ENCODE measurements around the gene IL18R1.

IL18R1 gene

GRCh38 chr2:102355526-102356380, at the start of gene IL18R1:
Gene IL18R1, plus strand, starts transcription at chr2:102355796. Its CDS starts 6,865 bp downstream, at chr2:102362661.
- H3K27ac ChIP-seq (ENCODE audit: low read depth, low read length) = no peak within 1 kb of the TSS
- H3K4me3 ChIP-seq (ENCODE audit: insufficient read depth, low read length, poor library complexity, severe bottlenecking) = peak within 1 kb of the TSS; percentile 44
- H3K36me3 ChIP-seq (ENCODE audit: low read length) = no peaks in the 10 kb centered on the region
- no peaks in the 10 kb centered on the region for H3K9me3 ChIP-seq (ENCODE audit: insufficient read depth, low read length)
- H3K9me2 ChIP-seq (replicated peaks; ENCODE audit: insufficient read depth, low read length) = no peaks in the 10 kb centered on the region
- no peaks in the 10 kb centered on the region for H3K27me3 ChIP-seq (ENCODE audit: low read length)
- no peaks in the 10 kb centered on the region for H4K20me1 ChIP-seq (ENCODE audit: low read depth, low read length)
- H2AFZ ChIP-seq (ENCODE audit: low read depth, low read length, severe bottlenecking) = peak within 1 kb of the TSS; percentile 81
- H3K9ac ChIP-seq (ENCODE audit: low read length) = peak within 1 kb of the TSS; percentile 50
- TF ChIP-seq CTCF (IDR thresholded peaks at IDR 0.05; ENCODE audit: insufficient read depth, low read length, poor library complexity, severe bottlenecking) = peak; percentile 86
- 0 out of 2 replicates have a peak, but pooled peaks have one; percentile 84 for TF ChIP-seq EZH2phosphoT487 (conservative IDR thresholded peaks at IDR 0.05; ENCODE audit: low read length)
- no peaks in the 10 kb centered on the region for H3F3A ChIP-seq (ENCODE audit: insufficient read depth)
- H3K4me2 ChIP-seq (ENCODE audit: low read depth, low read length, poor library complexity, severe bottlenecking) = peak within 1 kb of the TSS; percentile 54
- H3K79me2 ChIP-seq (ENCODE audit: insufficient read depth, low read length) = no peaks in the 10 kb centered on the region

GRCh38 chr2:102306125-102306524, 49.5 kb upstream of the IL18R1 start:
- no peak overlapping the region for H3K4me2 ChIP-seq (ENCODE audit: low read depth, low read length, poor library complexity, severe bottlenecking)
- no peak overlapping the region for H3K9ac ChIP-seq (ENCODE audit: low read length)
- no peak for TF ChIP-seq EZH2phosphoT487 (conservative IDR thresholded peaks at IDR 0.05; ENCODE audit: low read length)
- TF ChIP-seq CTCF (IDR thresholded peaks at IDR 0.05; ENCODE audit: insufficient read depth, low read length, poor library complexity, severe bottlenecking) = no peak
- H3F3A ChIP-seq (ENCODE audit: insufficient read depth) = no peaks in the 10 kb centered on the region
- no peak overlapping the region for H2AFZ ChIP-seq (ENCODE audit: low read depth, low read length, severe bottlenecking)
- no peaks in the 10 kb centered on the region for H3K27me3 ChIP-seq (ENCODE audit: low read length)
- H3K79me2 ChIP-seq (ENCODE audit: insufficient read depth, low read length) = no peaks in the 10 kb centered on the region
- H3K9me2 ChIP-seq (replicated peaks; ENCODE audit: insufficient read depth, low read length) = no peaks in the 10 kb centered on the region
- no peaks in the 10 kb centered on the region for H3K36me3 ChIP-seq (ENCODE audit: low read length)
- no peak overlapping the region for H3K4me3 ChIP-seq (ENCODE audit: insufficient read depth, low read length, poor library complexity, severe bottlenecking)
- H3K9me3 ChIP-seq (ENCODE audit: insufficient read depth, low read length) = no peaks in the 10 kb centered on the region
- no peak overlapping the region for H3K27ac ChIP-seq (ENCODE audit: low read depth, low read length)
- H4K20me1 ChIP-seq (ENCODE audit: low read depth, low read length) = no peaks in the 10 kb centered on the region

- Histone ChIP-seq H2AFZ (ENCODE audit: low read depth, low read length, severe bottlenecking) (no peak within 1 kb of the TSS), H3K9ac (ENCODE audit: low read length) (no peak within 1 kb of the TSS)
Observed at GRCh38 chr2:102310964-102311640, 44.5 kb upstream of the IL18R1 start, which contains the start of gene IL1RL1. Gene IL1RL1, plus strand, starts transcription at chr2:102311563. Its CDS starts 26,702 bp downstream, at chr2:102338265.

More at GRCh38 chr2:102310964-102311640, 44.5 kb upstream of the IL18R1 start, which contains the start of gene IL1RL1:
- Histone ChIP-seq H3K27me3 (ENCODE audit: low read length) (no peaks in the 10 kb centered on the region), H3F3A (ENCODE audit: insufficient read depth) (no peaks in the 10 kb centered on the region), H3K27ac (ENCODE audit: low read depth, low read length) (no peak within 1 kb of the TSS), H3K79me2 (ENCODE audit: insufficient read depth, low read length) (no peaks in the 10 kb centered on the region), H3K9me2 (replicated peaks; ENCODE audit: insufficient read depth, low read length) (no peaks in the 10 kb centered on the region), H4K20me1 (ENCODE audit: low read depth, low read length) (no peaks in the 10 kb centered on the region), H3K9me3 (ENCODE audit: insufficient read depth, low read length) (no peaks in the 10 kb centered on the region), H3K4me2 (ENCODE audit: low read depth, low read length, poor library complexity, severe bottlenecking) (no peak within 1 kb of the TSS), H3K36me3 (ENCODE audit: low read length) (no peaks in the 10 kb centered on the region), H3K4me3 (ENCODE audit: insufficient read depth, low read length, poor library complexity, severe bottlenecking) (no peak within 1 kb of the TSS)
- TF ChIP-seq CTCF (IDR thresholded peaks at IDR 0.05; ENCODE audit: insufficient read depth, low read length, poor library complexity, severe bottlenecking) = no peak
- TF ChIP-seq EZH2phosphoT487 (conservative IDR thresholded peaks at IDR 0.05; ENCODE audit: low read length) = no peak
